Kidney glomerular epithelial cell (primary cell): Measurements from ENCODE around the gene FLT1.

Experiments
- DNase-seq: peaks from one replicate; lab custom pipeline; 2025; lab: John Stamatoyannopoulos, UW

The FLT1 gene

DNA sequence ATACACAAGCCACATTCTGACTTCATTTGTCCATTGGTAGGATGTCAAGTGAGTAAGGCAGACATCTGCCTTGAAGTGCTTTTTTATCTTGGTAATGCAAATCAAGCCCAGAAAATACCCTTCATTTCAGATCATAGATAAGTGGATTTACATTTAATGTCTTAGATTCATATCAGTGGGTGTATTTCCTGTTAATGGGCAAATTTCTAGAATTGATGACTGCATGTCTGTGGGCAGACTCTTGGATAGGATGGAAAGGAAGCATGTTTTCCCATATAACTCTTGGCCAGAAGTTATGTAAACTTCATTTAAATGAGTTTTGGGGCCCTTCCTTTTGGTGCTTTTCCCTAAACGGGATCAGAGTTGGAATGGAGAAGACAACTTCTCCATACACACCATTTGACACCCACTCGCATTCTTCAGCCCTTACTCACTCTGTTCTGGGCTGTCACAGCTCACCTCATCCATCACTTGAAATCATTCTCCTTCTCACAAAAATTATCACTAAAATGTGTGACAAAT is 154.6 kb downstream of the FLT1 start:
- peak; percentile 20 for DNase-seq

DNA sequence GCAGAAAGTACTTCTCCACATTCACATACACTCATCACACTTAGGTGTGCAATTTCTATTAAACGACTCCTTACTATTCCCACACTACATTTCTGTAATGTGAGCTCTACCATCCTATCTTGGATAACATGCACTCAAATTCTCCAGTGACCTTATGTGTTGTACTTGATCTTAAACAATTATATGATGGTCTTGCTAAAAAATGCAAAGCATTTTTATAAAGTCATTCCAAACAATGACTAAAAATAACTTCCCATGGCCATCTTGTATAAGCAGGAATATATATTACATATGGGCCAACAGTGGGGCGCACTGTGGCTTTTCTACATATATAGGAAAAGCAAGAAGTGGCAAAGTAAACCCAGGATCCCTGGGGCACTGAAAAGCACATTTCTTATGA is 155.5 kb downstream of the FLT1 start:
- no peak for DNase-seq

DNA sequence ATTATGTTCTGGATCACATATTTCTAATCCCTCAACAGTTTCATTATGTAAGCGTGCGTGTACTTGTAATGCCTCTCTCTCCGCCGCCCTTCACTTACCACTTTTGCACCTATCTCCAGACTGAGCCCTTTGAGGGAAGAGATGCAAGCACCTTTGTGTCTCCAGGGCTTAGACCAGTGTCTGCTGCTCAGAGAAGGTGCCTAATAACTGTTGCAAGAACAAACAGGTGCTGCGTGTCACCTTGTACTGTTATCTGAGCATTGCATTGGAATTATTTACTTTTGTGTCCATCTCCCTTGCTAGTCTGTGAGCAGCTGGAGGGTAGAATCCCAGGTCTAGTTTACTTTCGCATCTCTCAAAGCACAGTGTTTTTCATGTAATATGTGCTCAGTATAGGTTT is 156.2 kb downstream of the FLT1 start:
- no peak for DNase-seq

DNA sequence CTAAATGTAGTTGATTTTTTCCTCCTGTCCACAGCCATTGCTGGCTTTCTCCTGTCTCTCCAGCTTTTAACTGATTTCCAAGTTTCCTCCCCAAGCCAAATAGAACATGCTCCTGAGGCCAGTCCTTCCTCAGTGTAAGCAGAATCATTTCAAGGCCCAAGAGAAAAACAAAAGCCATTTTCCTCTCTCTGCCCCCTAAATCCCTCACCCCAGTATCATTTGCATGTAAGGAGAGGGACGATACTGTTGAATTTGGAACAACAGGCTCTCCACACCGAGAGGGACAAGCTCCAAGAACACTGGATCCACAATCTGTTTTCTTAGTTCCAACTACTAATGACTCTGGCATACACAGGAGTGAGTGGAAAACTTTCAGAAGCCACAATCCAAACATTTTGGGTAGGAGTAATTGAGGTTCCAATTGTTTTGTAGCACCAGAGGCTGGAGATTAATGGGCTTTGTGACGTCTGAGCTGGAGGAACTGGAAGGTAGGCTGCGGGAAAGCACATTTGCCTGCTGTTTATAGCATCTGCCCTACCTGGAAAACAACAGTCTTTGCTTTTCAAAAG is 156.8 kb downstream of the FLT1 start:
- no peak for DNase-seq

DNA sequence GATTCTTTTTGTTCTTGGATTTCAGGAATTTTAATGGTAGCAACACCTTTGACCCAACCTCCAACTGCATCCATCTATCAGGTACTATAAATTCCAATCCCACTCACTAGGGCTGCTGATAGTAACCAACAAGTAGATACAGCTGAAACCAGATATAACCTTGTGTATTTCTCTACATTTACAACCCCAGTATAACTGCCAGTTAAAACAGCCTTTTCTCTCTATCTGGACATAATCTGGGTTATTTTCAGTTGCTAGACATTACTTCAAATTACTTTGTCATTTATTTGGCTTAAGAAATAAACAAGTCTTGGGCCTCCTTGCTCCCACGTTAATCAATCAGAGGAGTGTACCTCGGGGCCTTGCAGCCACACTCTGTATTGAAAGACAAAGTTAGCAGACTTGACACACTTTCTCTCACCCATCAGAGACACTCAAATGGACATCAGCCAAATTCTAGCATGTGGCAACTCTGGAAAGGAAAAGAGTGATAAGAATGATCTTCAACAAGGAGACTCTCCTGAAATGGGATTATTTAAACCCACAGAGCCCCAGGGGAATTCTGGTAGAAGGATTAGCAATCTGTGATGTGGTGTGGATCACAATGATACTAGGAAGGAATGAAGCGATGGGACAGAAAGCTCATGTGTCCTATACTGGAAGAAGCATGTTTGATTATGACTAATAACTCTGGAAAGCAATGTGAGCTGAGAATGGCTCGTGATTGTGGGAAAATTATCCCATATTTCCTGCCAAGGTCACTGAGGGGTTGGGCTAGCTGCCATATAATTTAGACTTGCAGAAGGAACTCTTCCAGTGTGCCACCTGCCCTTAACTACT is 157.5 kb downstream of the FLT1 start:
- DNase-seq = no peak

DNA sequence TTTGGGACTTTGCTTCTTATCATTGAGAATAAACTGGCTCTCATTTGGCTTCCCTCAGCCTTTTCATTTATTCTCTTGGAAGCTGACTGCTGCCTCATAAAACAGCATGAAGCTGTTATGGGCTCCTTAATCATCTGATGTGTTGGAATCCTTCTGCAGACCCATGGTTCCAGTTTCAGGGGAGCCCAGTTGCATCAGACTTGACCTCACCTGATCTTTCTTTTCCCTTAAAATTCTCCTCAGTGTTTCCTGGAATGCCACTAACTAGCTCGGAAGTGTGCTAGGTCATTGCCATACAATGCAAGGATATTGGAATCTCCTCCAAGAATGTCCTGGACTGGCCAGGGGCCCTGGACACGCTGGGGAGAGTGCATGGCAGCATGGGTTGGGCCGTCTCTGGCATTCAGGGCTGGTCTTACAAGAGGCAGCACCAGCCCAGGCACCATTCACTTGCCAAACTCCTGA is 158.7 kb downstream of the FLT1 start:
- DNase-seq = no peak

DNA sequence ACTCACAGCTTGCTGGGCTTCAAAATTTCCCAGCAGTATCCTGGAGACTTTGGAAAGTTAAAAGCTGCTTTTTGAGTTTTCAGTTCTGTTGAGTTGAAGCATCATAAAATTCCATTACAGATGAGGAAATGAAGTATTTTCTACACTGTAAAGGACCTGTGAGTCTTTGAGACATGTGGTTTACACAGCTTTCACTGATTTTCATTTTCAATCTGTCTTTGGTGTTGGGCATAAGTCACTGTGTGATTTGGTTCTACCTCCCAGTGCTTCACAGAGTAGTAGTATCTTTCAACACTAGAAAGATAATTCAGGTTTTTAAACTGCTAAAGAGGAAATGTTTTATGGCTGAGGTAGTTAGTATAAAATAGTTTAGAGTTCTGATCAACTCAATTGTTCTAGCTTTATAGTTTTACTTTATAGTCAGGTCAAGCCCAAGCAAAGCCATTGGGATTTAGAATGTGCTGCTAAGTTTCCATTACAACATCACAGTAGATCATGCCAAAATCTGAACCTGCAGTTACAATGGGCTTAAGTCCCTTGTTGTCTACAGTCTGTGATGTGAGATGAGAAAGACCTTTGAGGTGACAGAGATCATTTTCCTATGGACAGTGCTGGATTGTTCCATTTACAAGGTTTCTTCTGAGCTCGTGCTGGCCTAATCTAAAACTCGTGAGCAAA is 161.6 kb downstream of the FLT1 start:
- no peak for DNase-seq

DNA sequence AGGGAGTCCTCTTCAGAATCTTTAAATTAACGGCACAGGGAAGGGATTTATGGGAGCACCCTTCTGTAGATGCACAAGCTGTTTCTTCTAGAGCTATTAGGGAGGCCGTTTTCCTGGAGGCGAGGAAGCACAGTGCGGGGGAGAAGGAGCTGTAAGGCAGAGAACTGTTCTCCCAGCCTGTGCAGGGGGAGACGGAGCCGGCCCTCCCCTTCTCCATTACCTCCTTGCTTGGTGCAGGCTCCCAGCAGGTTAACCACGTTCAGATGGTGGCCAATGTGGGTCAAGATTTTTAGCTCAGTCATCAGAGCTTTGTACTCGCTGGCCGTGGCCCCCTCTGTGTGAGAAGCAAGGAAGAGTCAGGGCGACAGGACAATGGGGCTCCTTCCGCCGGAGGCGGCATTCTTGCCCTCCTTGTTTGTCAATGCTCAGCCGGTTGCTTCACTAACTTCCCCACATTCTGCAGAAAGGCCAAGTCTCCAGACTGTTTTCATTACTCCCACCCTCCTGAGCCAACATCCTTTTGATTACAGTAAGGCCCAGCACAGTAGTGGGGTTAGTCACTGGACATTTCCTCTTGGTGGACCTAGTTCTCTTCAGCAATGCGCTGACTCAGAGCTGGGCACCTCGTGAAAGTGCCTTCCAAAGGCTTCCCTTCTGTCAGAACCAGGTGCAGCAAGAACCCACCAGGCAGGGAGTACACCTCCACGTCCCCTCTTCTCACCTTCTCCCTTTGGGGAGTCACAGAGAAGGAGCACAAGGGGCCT is 165.4 kb downstream of the FLT1 start:
- DNase-seq = peak; percentile 69

DNA sequence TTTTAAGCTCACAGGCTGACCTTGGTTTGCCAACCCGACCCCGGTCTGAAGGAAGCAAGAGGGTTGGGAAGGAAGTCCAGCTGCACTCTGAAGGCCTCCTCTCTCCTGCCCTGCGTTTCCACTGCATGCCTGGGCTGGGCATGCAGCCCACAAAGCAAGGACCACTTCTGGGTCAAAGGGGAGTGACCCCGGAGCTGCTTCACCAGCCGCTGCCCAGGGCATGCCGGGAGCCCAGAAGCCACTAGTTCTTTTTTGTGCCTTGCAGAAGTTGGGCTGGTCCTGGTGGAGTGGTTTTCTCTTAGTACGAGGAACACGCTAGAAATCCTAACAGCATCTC is 166.7 kb downstream of the FLT1 start:
- no peak for DNase-seq

DNA sequence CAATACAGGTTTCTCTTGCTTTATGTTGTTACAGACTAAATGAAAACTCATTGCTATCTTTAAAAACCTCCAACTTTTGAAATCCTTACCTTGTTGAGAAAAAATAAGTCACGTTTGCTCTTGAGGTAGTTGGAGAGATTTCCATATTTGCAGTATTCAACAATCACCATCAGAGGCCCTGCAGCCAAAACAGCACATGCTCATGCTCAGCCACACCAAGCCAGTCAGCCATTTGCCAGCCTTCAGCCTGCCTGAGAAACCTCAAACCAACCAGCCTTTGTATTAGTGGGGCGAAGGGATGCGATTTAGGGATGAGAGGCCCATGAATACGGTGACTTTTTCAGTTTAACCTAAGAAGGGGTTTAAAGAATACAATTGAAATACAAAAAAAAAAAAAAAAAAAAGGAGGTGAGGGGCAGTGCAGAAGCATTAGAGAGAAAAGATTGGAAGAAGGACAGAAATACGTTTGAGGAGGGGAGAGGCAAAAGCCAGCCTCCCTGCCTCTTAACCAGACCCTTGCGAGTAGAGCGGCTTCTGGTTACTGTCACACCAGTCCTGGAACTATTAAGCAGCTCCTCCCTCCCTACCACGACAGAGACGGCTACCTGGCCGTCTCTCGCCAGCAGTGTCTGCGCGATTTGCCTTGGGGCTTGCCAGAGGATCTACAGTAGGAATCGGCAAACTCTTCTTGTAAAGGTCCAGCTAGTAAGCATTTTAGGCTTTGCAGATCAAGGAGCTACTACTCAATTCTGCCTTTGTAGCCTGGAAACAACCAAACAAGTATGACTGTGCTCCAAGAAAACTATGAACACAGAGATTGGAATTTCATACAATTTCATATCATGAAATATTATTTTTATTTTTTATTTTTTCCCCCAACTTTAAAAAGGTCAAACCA is 167.3 kb downstream of the FLT1 start:
- DNase-seq = no peak

DNA sequence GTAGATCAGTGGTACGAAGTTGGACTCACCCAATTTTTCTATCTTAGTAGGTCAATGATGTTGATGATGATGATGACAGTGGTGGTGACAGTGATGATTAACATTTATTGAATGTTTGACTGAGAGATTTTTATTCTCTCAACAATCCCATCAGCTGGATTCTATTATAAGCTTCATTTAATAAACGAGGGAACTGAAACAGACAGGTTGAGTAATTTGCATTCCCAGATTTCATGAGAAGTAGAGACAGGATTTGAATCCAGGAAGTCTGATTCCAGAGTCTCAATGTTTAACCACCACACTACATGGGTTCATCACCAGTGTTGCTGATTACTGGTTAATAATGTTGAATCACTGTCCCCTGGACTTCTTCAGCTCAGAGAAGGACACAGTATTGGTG is 168.9 kb downstream of the FLT1 start:
- DNase-seq = no peak

DNA sequence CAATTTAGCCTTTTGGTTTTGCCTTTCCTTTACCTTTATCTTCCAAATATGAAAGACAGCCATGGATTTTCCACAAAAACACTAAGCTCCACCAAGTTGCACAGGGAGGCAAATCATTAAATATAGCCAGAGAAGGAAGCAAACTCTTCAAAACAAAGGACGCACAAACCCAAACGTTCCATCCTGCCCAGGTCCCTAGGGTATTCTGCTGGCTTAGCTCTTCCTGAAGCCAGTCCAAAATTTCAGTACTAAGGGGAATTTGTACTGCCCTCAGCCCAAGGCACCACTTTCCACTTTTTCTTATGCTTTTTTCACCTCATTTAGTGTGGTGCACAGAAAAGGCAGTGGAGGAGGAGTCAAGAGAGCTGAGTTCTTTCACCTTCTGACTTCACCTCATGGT is 169.9 kb downstream of the FLT1 start:
- DNase-seq = no peak

DNA sequence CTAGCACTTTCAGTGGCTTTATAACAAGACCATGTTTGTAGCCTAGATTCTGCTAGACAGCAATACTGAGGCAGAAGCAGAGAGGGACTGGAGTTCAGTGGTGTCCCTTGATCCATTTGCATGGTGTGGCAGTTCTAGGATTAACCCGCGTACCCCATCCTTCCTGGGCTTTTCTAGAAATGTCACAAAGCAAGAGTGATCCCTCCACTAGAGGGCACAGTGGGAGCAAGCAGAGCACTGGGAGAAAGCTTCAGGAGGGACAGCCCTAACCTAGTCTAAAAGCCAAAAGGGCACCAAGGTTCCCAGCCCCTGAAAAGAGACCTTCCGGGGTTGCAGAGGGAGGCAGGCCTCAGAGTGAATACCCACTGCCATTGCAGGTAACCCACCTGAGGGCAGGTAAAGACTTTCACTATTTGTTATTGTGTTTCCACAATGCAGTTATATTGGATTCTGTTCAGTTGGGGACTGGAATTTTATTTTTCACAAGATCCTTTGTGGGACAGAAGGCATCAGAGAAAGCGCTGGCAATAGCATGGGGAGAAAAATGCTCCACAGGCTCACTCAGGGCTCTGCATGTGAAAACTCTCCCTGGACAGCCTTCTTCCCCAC is 170.6 kb downstream of the FLT1 start:
- peak; percentile 53 for DNase-seq

DNA sequence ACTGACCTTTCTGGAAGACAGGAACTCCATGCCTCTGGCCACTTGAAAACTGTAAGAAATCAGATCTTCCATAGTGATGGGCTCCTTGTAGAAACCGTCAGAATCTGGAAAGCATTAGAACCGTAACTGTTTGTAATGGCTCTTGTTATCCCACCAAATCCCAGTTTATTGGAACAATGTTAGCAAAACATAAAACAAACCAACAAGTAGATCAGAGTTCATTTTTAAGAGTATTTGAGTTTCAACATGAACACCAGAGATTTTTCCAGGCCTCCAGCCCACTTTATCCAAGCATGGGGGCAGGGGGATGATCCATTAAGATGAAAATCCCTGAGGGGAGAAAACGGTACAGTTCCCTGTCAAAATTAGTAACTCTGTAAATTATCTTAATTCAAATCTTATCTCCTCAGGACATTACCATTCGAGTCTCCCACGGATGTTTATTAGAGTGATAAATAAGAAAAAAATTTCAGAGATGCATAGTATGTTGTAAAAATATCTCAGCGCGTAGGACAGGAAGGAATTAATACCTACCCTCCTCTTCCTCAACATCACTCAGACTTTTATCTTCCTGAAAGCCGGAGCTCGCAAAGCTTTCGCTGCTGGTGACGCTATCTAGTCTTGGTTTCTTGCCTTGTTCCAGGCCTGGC is 172.5 kb downstream of the FLT1 start:
- no peak for DNase-seq

DNA sequence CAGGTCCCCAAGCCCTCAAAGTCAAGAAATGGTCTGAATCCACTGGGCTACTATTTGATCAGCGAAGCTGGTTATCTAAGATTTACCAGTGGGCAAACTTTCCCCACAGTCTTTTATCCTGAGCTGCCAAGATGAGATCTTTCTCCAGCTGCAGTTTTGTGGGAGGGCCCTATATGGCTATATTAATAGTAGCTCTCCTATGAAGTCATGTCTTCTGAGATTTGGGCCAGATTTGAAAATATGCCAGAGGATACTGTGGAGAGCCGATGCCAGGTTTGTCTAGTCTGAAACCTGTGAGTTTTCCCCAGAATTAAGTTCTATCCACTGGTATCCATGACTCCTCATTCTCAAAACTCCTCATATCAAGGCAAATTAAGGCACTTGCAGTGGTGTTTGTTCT is 173.2 kb downstream of the FLT1 start:
- DNase-seq = no peak

DNA sequence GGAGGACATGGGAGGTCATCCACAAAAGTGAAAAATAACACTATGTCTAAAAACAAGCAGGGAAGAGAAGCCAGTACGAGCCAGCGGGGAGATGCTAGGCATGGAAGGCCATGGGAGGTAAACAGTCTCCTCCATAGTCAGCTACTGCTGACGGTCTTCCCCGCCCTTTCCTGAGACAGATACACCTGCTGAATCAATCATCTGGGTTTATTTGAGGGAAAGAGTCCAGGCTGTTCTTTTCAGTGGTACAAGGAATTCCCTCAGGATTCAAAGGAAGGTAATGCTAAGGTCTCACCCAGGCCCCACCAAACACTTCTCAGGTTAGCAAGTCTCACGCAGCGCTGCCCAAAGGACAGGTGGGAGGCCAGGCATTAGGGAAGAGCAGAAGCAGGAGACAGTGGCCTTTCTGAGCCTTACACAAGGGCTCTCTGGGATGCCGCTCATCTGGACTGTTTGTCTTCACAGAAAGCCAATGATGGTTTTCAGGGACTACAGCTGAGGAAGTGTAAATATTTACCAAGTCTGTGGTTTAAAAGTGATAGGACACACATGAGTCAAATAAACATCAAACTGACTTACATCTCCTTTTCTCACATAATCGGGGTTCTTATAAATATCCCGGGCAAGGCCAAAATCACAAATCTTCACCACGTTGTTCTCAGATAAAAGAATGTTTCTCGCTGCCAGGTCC is 173.9 kb downstream of the FLT1 start:
- no peak for DNase-seq

DNA sequence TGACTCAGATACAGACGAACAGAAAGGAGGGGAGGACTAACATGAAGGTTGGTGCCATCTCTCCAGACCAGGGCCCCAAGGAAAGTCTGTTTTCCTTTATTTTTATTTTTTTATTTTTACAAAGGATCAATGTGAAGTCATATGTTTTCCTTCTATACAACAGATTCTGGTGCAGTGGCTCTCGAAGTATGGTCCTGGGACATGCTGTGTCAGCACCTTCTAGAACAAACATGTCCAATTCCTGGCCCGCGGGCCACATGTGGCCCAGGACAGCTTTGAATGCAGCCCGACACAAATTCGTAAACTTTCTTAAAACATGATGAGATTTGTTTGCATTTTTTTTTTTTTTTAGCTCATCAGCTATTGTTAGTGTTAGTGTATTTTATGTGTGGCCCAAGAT is 174.7 kb downstream of the FLT1 start:
- no peak for DNase-seq

DNA sequence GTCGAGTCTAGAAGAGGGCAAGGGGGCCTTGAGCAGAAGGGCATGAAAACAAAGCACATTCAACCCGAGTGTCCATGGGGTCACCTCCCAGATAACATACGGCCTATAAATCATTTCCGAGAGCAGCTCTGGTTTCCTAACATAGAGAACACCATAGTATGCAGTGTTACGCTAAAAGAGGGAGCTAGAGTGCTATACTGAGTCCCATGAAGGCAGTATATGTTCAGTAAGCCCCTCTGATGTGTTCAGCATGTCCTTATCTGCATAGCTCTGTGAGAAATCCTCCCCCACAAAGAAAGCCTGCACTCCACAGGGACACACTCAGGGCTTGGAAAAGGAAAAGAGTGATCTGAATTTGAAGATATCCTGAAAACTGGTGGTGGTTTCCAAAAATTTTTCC is 175.4 kb downstream of the FLT1 start:
- no peak for DNase-seq

DNA sequence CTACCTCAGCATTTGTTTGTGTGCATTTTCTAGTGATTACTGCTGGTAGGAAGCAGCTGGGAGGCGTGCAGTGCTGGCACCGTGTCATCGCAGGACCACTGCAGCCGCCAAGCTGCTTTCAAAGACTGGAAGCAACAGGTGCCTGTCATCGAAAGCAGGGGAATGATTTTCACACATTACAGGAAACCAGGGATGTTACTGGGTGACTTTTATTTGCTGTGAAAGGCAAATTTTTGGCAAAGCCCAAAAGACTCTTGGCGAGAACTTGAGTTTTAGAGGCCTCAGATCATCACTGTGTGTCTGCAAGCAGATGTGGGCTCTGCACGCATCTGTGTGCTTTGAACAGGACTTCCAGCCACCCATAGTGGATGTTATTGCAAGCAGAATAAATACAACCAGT is 176.4 kb downstream of the FLT1 start:
- no peak for DNase-seq

DNA sequence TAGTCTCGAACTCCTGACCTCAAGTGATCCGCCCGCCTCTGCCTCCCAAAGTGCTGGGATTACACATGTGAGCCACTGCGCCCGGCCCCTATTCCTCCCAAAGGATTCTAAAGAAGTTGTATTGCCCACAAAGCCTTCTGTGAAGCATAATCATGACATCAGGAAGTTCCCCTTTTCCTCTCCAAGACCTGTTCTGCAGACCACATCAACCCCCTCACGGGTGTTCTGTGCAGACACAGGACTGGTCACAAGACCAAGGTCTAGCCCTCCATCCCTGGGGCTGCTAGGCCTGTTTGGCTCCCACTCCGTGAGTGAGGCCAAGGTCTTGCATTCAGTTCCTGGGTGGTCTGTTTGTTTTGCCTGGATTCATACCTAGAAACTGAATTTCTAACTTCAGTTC is 178.1 kb downstream of the FLT1 start:
- DNase-seq = no peak
